ENCODE measurements around the gene NAV2.

The NAV2 gene

DNA sequence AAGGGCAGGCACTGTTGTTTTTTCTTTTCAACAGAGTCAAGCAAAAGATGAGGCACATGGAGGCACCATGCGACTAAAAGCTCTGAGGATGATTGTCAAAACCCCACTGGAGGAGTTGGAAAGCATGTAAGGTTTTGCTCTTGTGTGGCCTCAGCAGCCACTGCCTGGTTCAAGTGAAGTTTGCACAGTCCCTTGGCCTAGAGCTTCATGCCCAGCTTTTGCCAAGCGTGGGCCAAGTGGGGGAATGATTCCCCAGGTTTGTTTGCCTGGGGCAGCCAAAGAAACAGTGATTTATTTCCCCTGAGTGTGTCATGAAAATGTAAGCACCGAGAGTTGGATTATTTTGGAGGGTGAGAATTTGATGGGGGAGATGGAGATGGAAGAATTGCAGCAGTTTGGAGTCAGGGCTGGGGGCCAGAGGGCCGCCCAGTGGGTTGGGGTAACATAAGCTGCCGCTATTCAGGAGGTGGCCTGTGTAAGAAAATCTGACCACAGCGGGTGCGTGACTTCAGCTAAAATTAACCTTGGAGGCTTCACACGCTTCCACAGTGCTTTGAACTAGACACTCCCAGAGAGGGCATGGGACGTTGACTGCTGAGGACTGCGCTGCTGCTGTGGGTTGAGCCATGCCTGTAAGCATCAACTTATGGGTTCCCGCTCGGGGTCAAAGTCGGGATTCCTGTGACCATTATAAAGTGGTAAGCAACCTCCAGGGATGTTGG, 100.7 kb downstream of the NAV2 start:
- DNase-seq, result no peak

DNA sequence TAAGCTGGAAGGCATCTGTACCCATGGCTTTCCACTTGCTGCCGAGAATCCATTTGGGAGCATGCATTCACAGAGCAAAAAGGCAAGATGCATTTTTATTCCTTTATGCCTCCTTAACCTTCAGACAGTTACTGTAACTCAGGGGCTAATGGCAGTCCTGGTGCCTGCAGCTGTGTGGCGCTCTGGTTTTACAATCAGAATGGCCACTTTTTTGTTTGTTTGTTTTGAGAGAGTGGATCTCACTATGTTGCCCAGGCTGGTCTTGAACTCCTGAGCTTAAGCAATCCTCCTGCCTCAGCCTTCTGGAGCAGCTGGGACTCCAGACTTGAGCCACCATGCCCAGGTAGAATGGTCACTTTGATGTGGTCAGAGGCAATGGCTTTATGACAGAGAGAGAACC, 101.8 kb downstream of the NAV2 start:
- no peak for DNase-seq

- no peak for DNase-seq
Measured at GRCh38 chr11:19816040-19816439, 103.4 kb downstream of the NAV2 start.

DNA sequence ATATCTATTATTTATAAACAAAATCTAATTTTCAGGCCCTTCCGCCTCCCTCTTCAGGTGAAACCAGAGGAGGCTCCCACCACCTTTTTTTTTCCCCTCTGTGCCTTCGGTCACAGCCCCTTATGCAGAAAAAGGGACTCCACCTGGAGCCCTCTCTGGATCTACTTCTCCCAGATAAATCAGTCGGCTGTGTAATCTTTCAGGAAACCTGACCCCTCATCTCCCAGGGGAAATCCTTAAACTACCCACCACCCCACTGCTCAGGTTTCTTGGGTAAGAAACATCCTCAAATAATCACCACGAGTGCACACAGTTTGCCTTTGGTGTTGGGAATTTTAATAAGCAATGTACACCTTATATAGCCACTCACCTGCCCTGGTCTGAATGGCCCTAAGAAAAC, 104.2 kb downstream of the NAV2 start:
- no peak for DNase-seq

DNA sequence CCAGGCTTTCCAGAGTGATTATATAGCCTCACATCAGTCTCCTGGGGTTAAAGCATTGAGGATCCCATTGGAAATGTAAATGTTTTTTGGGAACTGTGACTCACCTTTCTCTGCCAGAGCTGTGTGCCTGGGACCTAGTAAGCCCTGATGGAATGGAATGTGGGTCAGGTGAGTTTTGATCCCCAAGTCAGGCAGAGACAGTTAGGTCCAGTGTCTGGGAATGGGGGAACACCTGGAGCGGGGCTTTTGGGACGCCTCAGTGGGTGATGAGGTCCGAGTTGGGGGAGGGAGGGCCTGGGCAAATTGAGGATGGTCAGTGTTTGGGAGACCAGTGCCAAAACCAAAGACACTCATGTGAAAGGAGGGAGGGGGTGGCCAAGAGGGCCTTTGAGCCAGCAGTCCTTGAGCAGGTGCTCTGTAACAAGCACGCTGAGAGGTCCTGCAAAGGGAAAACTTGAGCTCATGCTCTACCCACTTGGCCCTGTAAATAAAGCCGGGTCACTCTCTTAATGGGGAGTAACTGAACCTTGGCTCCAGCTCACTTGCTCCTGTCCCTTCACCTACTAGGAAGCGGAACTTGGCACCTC, 104.7 kb downstream of the NAV2 start:
- DNase-seq, result no peak

GRCh38 chr11:19817870-19818269, 105.2 kb downstream of the NAV2 start:
- no peak for DNase-seq

- no peak for DNase-seq
Measured at GRCh38 chr11:19818619-19819018, 106.0 kb downstream of the NAV2 start.

GRCh38 chr11:19819148-19819547, 106.5 kb downstream of the NAV2 start:
- DNase-seq, result no peak

DNA sequence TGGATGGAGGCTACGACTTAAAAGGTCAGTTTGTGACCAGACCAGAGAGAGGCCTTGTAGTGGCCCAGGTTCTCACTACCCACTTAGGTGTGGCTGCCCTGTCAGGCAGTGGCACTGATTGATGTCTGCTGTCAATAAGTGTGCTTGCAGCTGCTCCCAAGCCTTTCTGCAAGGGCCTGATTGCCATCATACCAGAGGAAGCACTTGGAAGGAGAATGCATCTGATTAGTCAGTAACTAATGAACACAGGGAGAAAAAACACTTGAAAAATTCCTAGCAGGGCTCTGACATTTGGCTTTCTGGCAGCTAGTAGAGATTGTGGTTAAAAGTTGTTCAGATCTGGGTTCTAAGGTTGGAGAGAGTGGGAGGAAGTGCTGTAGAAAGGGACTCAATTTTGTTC, 107.5 kb downstream of the NAV2 start:
- no peak for DNase-seq

DNA sequence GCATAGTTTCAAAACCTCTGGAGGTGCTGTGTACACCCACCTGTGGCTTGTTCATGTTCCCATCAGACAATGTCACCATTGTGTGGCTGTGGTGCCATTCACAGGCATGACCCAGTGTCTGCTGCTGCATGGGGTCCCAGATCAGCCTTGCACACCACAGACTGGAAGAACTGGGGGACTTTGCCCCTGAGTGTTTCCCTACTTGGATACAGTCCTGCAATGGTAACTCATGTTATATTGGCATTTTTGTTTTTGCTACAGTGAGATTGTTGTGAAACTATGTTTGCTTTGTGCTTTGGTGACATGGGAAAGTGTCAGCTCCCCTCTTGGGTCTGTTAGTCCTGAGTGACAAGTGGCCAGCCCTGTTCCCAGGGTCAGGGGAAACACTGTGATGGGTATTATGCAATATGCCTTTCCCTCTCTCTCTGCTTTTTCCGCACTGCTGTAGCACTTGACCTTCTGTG, 108.8 kb downstream of the NAV2 start:
- no peak for DNase-seq

- DNase-seq, result no peak
Measured at GRCh38 chr11:19821993-19822392, 109.4 kb downstream of the NAV2 start.

- DNase-seq, result no peak
Measured at GRCh38 chr11:19822531-19822930, 109.9 kb downstream of the NAV2 start.

- no peak for DNase-seq
Measured at GRCh38 chr11:19826606-19827005, 114.0 kb downstream of the NAV2 start.

- no peak for DNase-seq
Measured at GRCh38 chr11:19827399-19828135, 114.9 kb downstream of the NAV2 start.

DNA sequence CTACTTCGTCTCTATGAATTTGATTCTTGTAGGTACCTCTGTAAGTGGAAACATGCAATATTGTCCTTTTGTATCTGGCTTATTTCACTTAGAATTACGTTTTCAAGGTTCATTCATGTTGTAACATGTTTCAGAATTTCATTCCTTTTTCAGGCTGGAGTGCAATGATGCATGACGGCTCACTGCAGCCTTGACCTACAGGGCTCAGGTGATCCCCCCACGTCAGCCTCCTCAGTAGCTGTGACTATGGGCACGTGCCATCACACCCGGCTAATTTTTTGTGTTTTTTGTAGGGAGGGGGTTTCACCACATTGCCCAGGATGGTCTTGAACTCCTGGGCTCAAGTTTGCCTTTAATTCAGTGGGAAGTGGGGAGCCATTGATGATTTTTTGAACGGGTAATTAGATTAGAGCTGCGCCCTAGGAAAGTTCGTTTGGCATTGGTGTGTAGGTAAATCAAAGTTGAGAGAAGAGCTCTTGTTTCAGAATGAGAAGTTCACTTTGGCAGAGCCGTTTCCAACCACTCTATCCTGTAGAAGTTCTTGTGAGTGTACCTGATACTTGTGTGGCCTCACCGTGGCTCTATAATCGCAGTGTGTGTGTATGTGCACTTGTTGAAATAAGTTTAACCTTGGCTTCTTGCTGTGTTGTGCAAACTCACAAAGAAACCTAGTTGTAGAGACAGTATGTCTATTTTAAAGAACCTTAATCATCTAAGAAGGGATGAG, 115.9 kb downstream of the NAV2 start:
- no peak for DNase-seq

DNA sequence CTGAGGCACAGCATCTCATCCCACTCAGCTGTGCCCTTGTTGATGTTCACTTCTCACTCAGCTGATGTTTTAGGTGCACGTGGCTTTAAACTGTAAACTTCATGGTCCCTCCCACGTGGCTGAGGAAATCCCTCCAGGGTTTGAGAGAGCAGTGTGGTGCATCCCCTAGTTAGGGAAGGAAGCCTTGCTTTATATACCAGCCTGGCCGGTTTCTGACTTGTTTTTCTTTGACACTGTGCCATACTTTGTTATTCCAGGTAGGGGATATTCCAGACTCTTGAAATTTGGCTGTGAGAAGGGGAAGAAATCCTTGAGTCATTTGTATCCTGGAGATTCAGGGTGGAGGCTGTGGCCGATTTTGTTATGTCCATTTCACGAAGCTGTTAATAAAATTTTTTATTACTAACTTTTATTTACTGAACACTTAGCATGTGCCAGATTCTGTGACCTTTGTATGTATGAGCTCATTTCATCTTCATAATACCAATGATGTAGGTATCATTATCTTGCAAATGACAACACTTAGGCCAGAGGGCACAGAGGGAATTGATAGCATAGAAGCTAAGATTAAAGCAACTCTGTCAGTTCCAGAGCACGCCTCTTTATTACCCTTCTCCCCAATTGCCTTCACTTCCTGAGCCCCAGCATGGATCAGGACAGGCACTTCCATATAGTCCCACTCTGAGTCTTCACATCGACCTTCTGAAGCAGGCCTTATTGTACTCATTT, 116.6 kb downstream of the NAV2 start:
- DNase-seq, result no peak

GRCh38 chr11:19832086-19832750, 119.6 kb downstream of the NAV2 start:
- no peak for DNase-seq

DNA sequence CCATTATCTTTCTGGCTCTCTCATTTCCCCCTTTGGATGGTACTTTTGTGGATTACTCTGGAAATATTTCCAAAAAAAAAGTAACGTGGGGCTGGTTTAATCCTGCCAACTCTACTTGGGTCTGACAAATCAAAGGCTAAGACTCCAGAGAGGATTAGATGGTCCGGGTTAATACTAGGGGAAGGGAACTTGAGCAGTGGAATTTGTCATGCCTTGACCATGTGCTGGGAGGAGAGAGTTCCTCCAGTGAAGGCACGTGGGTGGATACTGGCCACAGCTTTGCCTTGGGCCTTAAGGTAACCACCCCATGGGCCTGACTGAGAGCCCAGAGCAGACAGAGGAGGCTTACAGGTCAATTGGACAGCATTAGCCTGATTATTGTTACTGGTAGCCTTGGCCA, 120.3 kb downstream of the NAV2 start:
- DNase-seq, result no peak

DNA sequence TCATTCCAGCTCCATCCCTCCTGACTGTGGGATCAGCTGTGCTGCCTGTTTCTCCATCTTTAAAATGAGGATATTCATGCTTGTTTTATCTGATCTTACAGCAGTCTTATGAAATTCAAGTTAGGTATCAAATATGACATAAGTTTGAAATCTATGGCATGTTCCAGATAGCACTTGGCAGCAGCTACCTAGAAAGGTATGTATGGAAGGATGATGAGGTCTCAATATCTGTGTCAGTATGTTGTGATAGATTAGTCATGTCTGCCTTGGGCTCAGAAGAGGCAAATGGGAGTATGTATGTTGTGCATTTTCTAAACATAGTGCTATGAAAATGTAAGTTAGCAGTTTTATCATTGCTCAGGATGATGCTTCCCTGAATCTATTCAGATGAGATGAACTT, 122.1 kb downstream of the NAV2 start:
- DNase-seq, result no peak

GRCh38 chr11:19836666-19837065, 124.0 kb downstream of the NAV2 start:
- DNase-seq, result no peak

- DNase-seq, result no peak
Measured at GRCh38 chr11:19838994-19839768, 126.5 kb downstream of the NAV2 start.

Data from CD4-positive, alpha-beta T cell treated with Interleukin-10 for 1 hour (primary cell).